Measurements from ENCODE around the gene HMOX2. TPM values are rescaled to one million over a fixed set of nuclear protein-coding genes. Genes with fewer than 3 reads are reported as not detected.

HMOX2 gene
- total and polyA plus RNA-seq, 2 of the 13 experiments (the other 11 are each of a cell fraction or from before 2014, with no cell fraction given): 60.3 to 70.4 TPM

DNA sequence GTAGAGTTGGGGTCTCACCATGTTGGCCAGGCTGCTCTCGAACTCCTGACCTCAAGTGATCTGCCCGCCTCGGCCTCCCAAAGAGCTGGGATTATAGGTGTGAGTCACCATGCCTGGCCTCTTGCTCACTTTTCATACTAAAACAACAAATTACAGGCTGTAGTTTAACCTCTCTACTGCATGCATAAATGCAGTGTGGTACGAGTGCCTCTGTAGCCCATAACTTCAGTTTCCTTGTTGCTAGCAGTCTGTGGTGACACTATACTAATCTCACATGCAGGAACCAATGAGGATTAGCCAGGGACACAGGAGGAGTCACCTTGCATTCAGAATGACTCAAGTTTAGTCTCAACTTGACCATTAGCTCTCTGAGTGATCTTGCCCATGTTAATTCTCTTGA is 20.1 kb downstream of the HMOX2 start:
- Histone ChIP-seq H4K20me1 (ENCODE audit: insufficient read depth, low read length) (peaks cover 11% of the 10 kb centered on the region; the same call in 1 of the 2 replicates), H3K9ac (ENCODE audit: insufficient read depth, low read depth, low read length) (no peak overlapping the region), H3K9me3 (ENCODE audit: low read length) (no peaks in the 10 kb centered on the region), H3K36me3 (replicated peaks in 1 of 2; ENCODE audit: control insufficient read depth in 1 of 2, insufficient read depth in 2 of 2, low read length in 2 of 2) (peaks cover 3 to 13% of the 10 kb centered on the region in 2 experiments; a peak in 3 of 5 replicates), H3K4me3 (replicated peaks in 1 of 3; ENCODE audit: insufficient read depth in 1 of 3, low read depth in 2 of 3, low read length in 3 of 3) (no peak overlapping the region), H2AFZ (ENCODE audit: low read length) (no peak overlapping the region), H3K4me1 (ENCODE audit: insufficient read depth, low read length) (peaks cover 48% of the 10 kb centered on the region), H3K79me2 (ENCODE audit: insufficient read depth, low read length) (peaks cover 38% of the 10 kb centered on the region), H3K4me2 (ENCODE audit: low read depth, low read length) (no peak overlapping the region), H3K27me3 (ENCODE audit: control insufficient read depth in 1 of 2, insufficient read depth in 2 of 2, low read length in 2 of 2) (no peaks in the 10 kb centered on the region), H3K27ac (ENCODE audit: extremely low read length, insufficient read depth, low read length) (no peak overlapping the region)
- in situ Hi-C loops (cut with HindIII; ENCODE audit: extremely low pct_ligation_motif_present, low pct_unique_long_range_greater_than_20kb): no loop called here
- POLR2A ChIA-PET: interaction anchor here (0.7 kb wide), 1 partner anchor 19 kb away, joined by 3 read pairs; no protein-coding TSS in a partner anchor
- 93% methylated on average over 3 of the region's 4 CpGs for WGBS (ENCODE audit: low lambda C conversion rate)
- FAIRE-seq (no peak), ATAC-seq (no peak), DNase-seq (ENCODE audit: low spot score) (no peak)
- intact Hi-C loops (cut with micrococcal nuclease; ENCODE audit: unreplicated experiment): loop anchor here (10.0 kb wide), 1 partner anchor 68 kb away; no protein-coding TSS in a partner anchor
- TF ChIP-seq ETV5 (CRISPR knock-in tag; IDR thresholded peaks at IDR 0.05; ENCODE audit: borderline replicate concordance) (no peak), ZNF749 (CRISPR knock-in tag; IDR thresholded peaks at IDR 0.05; ENCODE audit: borderline replicate concordance) (no peak), SP5 (CRISPR knock-in tag; IDR thresholded peaks at IDR 0.05; ENCODE audit: borderline replicate concordance, low read depth) (no peak), ZBTB44 (CRISPR knock-in tag; IDR thresholded peaks at IDR 0.05) (no peak), KLF9 (CRISPR knock-in tag; IDR thresholded peaks at IDR 0.05; ENCODE audit: low read depth) (no peak), CREB1 (IDR thresholded peaks at IDR 0.05) (no peak), CREB1 (CRISPR knock-in tag; IDR thresholded peaks at IDR 0.05) (no peak), ZNF367 (CRISPR knock-in tag; IDR thresholded peaks at IDR 0.05; ENCODE audit: borderline replicate concordance) (no peak)
- TF ChIP-seq, protein P1, sequence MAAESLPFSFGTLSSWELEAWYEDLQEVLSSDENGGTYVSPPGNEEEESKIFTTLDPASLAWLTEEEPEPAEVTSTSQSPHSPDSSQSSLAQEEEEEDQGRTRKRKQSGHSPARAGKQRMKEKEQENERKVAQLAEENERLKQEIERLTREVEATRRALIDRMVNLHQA (CRISPR knock-in tag; IDR thresholded peaks at IDR 0.05): no peak
- CTCF ChIA-PET (ENCODE audit: low intra/inter-chr PET ratio, low total read pairs): no interaction called here
- BruUV-seq (replicated peaks): no TSS peak
